ENCODE data around the gene HSPA4L. TPM values are rescaled to one million over a fixed set of nuclear protein-coding genes. Genes with fewer than 3 reads are reported as not detected.
A peak's percentile ranks its signal among the peaks of the same experiment; 100 is the strongest.

The HSPA4L gene
- total RNA-seq, 2 experiments from 2014 or later, result 2.6 to 2.8 TPM

DNA sequence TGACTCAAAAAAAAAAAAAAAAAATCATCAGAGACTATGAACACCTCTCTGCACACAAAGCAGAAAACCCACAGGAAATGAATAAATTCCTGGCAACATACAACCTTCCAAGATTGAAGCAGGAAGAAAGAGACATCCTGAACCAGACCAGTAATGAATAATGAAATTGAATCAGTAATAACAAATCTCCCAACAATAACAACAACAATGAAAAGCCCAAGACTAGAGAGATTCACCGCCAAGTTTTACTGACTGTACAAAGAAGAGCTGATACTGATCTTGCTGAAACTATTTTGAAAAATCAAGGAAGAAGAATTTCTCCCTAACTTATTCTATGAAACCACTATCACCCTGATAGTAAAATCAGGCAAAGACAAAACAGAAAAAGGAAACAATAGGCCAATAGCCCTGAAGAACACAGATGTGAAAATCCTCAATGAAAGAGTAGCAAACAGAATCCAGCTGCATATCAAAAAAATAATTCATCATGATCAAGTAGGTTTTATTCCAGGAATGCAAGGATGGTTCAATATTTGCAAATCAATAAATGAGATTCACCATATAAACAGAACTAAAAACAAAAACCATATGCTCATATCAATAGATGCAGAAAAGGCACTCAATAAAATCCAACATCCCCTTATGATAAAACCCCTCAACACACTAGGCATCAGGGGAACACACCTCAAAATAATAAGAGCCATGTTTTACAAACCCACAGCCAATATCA is 67.5 kb downstream of the HSPA4L start:
- peaks cover 51% of the 10 kb centered on the region for H3K9me3 Mint-ChIP-seq
- intact Hi-C loops (cut with micrococcal nuclease), result no loop called here
- no peak overlapping the region for H3K4me3 Mint-ChIP-seq
- no peaks in the 10 kb centered on the region for H3K27me3 Mint-ChIP-seq (ENCODE audit: low read depth)
- CTCF ChIA-PET, result no interaction called here
- H3K36me3 Mint-ChIP-seq (ENCODE audit: low read depth), result peaks cover 61% of the 10 kb centered on the region
- no peak overlapping the region for H3K27ac Mint-ChIP-seq
- DNase-seq, result no peak
- H3K4me1 Mint-ChIP-seq (ENCODE audit: low read depth), result no peaks in the 10 kb centered on the region

GRCh38 chr4:127852661-127853060 is 70.5 kb downstream of the HSPA4L start:
- Mint-ChIP-seq H3K36me3 (ENCODE audit: low read depth) (peaks cover 54% of the 10 kb centered on the region), H3K4me3 (no peak overlapping the region)

DNA sequence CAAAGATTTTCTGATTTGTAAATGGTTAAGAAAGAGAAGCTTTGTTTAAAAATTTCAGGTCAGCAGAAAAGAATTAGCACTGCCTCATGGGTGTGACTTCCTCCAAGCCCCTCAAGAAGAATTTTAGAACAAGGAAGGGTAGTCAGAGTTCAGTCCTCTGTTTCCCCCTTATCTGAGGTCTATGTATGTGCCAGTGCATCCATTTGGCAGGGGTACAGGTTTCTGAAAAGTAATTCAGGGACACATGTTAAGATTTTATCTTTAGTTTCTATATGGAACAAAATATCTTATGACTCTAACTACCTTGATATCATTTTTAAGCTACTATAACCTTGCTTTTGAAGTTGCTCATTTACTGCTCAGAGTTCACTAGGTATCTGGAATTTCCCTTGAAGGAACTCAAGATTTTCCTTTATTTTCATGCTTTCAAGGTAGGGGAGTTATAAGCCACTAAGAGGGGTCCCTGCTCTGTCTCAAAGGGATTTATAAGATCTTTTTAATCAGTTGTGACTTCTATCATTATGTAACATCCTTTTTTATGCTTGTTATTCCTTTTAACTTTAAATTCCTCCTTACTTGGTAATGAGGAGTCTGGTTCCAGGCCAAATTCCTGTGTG is 74.2 kb downstream of the HSPA4L start:
- peaks cover 44% of the 10 kb centered on the region for H3K36me3 Mint-ChIP-seq (ENCODE audit: low read depth)
- no peaks in the 10 kb centered on the region for H3K4me1 Mint-ChIP-seq (ENCODE audit: low read depth)
- H3K27me3 Mint-ChIP-seq (ENCODE audit: low read depth), result no peaks in the 10 kb centered on the region
- CTCF ChIA-PET, result no interaction called here
- no peak overlapping the region for H3K27ac Mint-ChIP-seq
- H3K9me3 Mint-ChIP-seq, result peaks cover 36% of the 10 kb centered on the region
- no peak overlapping the region for H3K4me3 Mint-ChIP-seq
- no peak for DNase-seq
- intact Hi-C loops (cut with micrococcal nuclease), result no loop called here

More at GRCh38 chr4:127852661-127853060, 70.5 kb downstream of the HSPA4L start:
- CTCF ChIA-PET, result no interaction called here
- no peak overlapping the region for H3K27ac Mint-ChIP-seq
- H3K4me1 Mint-ChIP-seq (ENCODE audit: low read depth), result no peaks in the 10 kb centered on the region
- intact Hi-C loops (cut with micrococcal nuclease), result no loop called here
- DNase-seq, result no peak
- H3K27me3 Mint-ChIP-seq (ENCODE audit: low read depth), result no peaks in the 10 kb centered on the region
- H3K9me3 Mint-ChIP-seq, result peaks cover 49% of the 10 kb centered on the region

- H3K9me3 Mint-ChIP-seq, result peaks cover 30% of the 10 kb centered on the region
- no peak overlapping the region for H3K4me3 Mint-ChIP-seq
- DNase-seq, result no peak
- H3K27me3 Mint-ChIP-seq (ENCODE audit: low read depth), result no peaks in the 10 kb centered on the region
- CTCF ChIA-PET, result no interaction called here
- no peaks in the 10 kb centered on the region for H3K4me1 Mint-ChIP-seq (ENCODE audit: low read depth)
- peaks cover 38% of the 10 kb centered on the region for H3K36me3 Mint-ChIP-seq (ENCODE audit: low read depth)
- intact Hi-C loops (cut with micrococcal nuclease), result no loop called here
- no peak overlapping the region for H3K27ac Mint-ChIP-seq
Measured at GRCh38 chr4:127856813-127857447, 74.8 kb downstream of the HSPA4L start.

DNA sequence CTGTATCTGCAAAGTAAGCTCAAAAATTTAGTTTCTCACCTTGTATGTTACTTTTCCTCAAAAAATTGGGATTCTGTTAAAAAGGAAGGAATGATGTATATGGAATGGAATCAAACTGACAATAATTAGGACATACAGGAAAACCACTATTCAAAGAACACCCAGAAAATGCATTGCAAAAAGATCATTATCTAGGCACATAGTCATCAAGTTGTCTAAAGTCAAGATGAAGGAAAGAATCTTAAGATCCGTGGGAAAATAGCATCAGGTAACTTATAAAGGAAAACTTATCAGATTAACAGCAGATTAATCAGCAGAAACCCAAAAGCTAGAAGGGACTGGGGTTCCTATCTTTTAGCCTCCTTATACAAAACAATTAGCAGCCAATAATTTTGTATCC is 75.5 kb downstream of the HSPA4L start:
- intact Hi-C loops (cut with micrococcal nuclease), result no loop called here
- no peak overlapping the region for H3K4me3 Mint-ChIP-seq
- DNase-seq, result no peak
- CTCF ChIA-PET, result no interaction called here
- H3K27me3 Mint-ChIP-seq (ENCODE audit: low read depth), result no peaks in the 10 kb centered on the region
- H3K9me3 Mint-ChIP-seq, result peaks cover 30% of the 10 kb centered on the region
- H3K27ac Mint-ChIP-seq, result no peak overlapping the region
- peaks cover 35% of the 10 kb centered on the region for H3K36me3 Mint-ChIP-seq (ENCODE audit: low read depth)
- no peaks in the 10 kb centered on the region for H3K4me1 Mint-ChIP-seq (ENCODE audit: low read depth)

DNA sequence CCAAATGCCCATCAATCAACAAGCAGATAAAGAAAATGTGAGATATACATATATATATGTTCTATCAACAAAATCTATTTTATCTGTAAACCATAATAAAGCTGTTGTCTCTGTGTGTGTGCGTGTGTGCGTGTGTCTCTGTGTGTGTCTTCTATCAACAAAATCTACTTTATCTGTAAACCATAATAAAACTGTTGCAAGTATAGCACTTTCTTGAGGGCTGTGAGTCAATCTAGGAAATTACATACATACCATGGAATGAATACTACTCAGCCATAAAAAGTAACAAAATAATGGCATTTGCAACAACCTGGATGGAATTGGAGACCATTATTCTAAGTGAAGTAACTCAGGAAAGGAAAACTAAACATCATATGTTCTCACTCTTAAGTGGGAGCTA is 86.1 kb downstream of the HSPA4L start:
- Mint-ChIP-seq H3K4me3 (no peak overlapping the region), H3K27ac (no peak overlapping the region), H3K4me1 (ENCODE audit: low read depth) (no peaks in the 10 kb centered on the region), H3K9me3 (peaks cover 1% of the 10 kb centered on the region), H3K36me3 (ENCODE audit: low read depth) (peaks cover 2% of the 10 kb centered on the region), H3K27me3 (ENCODE audit: low read depth) (no peaks in the 10 kb centered on the region)
- intact Hi-C loops (cut with micrococcal nuclease), result no loop called here
- no peak for DNase-seq
- CTCF ChIA-PET, result no interaction called here

- Mint-ChIP-seq H3K27me3 (ENCODE audit: low read depth) (no peaks in the 10 kb centered on the region), H3K36me3 (ENCODE audit: low read depth) (peaks cover 8% of the 10 kb centered on the region), H3K4me1 (ENCODE audit: low read depth) (no peaks in the 10 kb centered on the region), H3K9me3 (no peaks in the 10 kb centered on the region), H3K27ac (no peak overlapping the region), H3K4me3 (no peak overlapping the region)
- no peak for DNase-seq
- intact Hi-C loops (cut with micrococcal nuclease), result no loop called here
- CTCF ChIA-PET, result no interaction called here
Measured at GRCh38 chr4:127870281-127870680, 88.2 kb downstream of the HSPA4L start.

GRCh38 chr4:127870688-127871087 is 88.6 kb downstream of the HSPA4L start:
- H3K9me3 Mint-ChIP-seq, result no peaks in the 10 kb centered on the region
- no peak for DNase-seq
- peaks cover 8% of the 10 kb centered on the region for H3K36me3 Mint-ChIP-seq (ENCODE audit: low read depth)
- intact Hi-C loops (cut with micrococcal nuclease), result no loop called here
- no peaks in the 10 kb centered on the region for H3K27me3 Mint-ChIP-seq (ENCODE audit: low read depth)
- H3K27ac Mint-ChIP-seq, result no peak overlapping the region
- no peak overlapping the region for H3K4me3 Mint-ChIP-seq
- CTCF ChIA-PET, result no interaction called here
- no peaks in the 10 kb centered on the region for H3K4me1 Mint-ChIP-seq (ENCODE audit: low read depth)

DNA sequence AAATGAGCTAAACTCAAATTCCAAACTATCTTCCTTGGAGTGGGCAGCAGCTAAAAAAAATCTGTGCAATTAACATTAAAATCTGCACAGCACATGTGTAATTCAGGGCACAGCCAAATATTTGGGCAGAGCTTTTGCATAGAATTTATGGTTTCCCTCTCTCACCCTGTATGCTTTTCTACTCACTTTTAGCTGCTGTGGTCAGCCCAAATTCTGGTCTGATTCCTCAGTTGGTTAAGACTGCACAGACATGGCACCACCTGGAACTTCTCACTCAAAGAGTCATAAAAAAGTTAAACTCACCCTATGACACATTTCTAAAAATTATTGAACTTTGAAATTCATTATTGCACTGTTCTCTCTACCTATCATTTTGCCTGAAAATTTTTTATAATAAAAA is 93.7 kb downstream of the HSPA4L start:
- no peak overlapping the region for H3K27ac Mint-ChIP-seq
- no peak overlapping the region for H3K4me3 Mint-ChIP-seq
- peaks cover 12% of the 10 kb centered on the region for H3K36me3 Mint-ChIP-seq (ENCODE audit: low read depth)
- H3K9me3 Mint-ChIP-seq, result no peaks in the 10 kb centered on the region
- peaks cover 2% of the 10 kb centered on the region for H3K27me3 Mint-ChIP-seq (ENCODE audit: low read depth)
- DNase-seq, result no peak
- peaks cover 10% of the 10 kb centered on the region for H3K4me1 Mint-ChIP-seq (ENCODE audit: low read depth)
- intact Hi-C loops (cut with micrococcal nuclease), result no loop called here
- CTCF ChIA-PET, result interaction anchor here (0.7 kb wide), 1 partner anchor 895 kb away, joined by 3 read pairs; no protein-coding TSS in a partner anchor

DNA sequence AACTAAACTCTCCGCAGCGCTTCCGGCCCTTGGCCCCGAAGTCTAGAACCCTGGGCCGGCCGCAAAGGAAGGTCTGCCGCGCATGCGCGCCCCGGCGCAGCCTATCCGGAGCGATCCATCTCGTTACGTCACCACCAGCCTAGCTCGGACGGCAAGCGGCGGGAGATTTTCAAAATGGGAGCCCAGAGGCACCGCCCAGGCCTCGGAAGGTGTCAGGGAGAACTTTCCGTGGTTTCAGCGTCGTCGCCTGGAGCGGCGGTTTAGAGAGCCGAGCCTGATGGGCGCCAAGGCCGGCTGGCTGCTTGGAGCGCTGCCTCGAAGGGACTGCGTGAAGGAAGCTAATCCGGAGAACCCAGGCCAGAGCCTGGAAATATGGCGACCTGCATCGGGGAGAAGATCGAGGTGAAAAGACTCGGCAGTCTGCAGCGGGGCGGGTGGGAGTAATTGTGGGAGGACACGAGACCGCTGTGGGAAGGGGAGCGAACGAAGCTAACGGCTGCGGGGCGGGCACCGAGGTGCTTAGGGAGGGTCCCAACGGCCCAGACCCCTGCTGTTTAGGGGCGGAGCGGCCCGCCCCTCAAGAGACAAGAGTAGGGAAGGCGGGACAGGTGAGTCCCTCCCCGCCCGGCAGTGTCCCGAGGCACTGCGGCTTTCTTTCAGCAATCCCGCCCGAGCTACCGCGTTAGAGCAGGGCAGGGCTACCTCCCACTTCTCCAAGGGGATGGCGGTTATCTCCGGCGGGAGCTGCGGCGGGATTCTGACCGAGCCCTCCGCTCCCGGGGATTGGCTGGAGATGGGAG is 98.8 kb downstream of the HSPA4L start, which contains the start of gene PLK4:
PLK4 (plus strand) TSS at position 131 of the 800 bp plus-strand sequence; CDS start at position 373, 242 bp downstream.
- peaks cover 3% of the 10 kb centered on the region for H3K27me3 Mint-ChIP-seq (ENCODE audit: low read depth)
- no peaks in the 10 kb centered on the region for H3K9me3 Mint-ChIP-seq
- CTCF ChIA-PET, result interaction anchor here (1.1 kb wide), 1 partner anchor 85 kb away, joined by 4 read pairs; the partner anchor contains the start of gene ABHD18
- H3K4me3 Mint-ChIP-seq, result peak within 1 kb of the TSS; percentile 98
- peaks cover 18% of the 10 kb centered on the region for H3K4me1 Mint-ChIP-seq (ENCODE audit: low read depth)
- DNase-seq, result peak; percentile 97
- intact Hi-C loops (cut with micrococcal nuclease), result loop anchor here (1.0 to 5.0 kb wide), 8 partner anchors 84 to 1212 kb away; partner anchors contain the start of genes ABHD18, HSPA4L, LARP1B and MFSD8
- peak within 1 kb of the TSS; percentile 98 for H3K27ac Mint-ChIP-seq
- peaks cover 30% of the 10 kb centered on the region for H3K36me3 Mint-ChIP-seq (ENCODE audit: low read depth)

- Mint-ChIP-seq H3K4me3 (peak overlapping the region; percentile 98), H3K9me3 (no peaks in the 10 kb centered on the region), H3K4me1 (ENCODE audit: low read depth) (peaks cover 18% of the 10 kb centered on the region), H3K27ac (peak overlapping the region; percentile 98), H3K27me3 (ENCODE audit: low read depth) (peaks cover 3% of the 10 kb centered on the region), H3K36me3 (ENCODE audit: low read depth) (peaks cover 35% of the 10 kb centered on the region)
- intact Hi-C loops (cut with micrococcal nuclease), result loop anchor here (1.0 to 5.0 kb wide), 4 partner anchors 115 to 971 kb away; no protein-coding TSS in a partner anchor
- DNase-seq, result no peak
- CTCF ChIA-PET, result interaction anchor here (1.1 kb wide), 1 partner anchor 84 kb away, joined by 4 read pairs; the partner anchor contains the start of gene ABHD18
Measured at GRCh38 chr4:127881563-127881864, 99.4 kb downstream of the HSPA4L start.

GRCh38 chr4:127888559-127888958 is 106.4 kb downstream of the HSPA4L start:
- intact Hi-C loops (cut with micrococcal nuclease), result no loop called here
- Mint-ChIP-seq H3K27ac (no peak overlapping the region), H3K4me1 (ENCODE audit: low read depth) (no peaks in the 10 kb centered on the region), H3K27me3 (ENCODE audit: low read depth) (no peaks in the 10 kb centered on the region), H3K9me3 (no peaks in the 10 kb centered on the region), H3K36me3 (ENCODE audit: low read depth) (peaks cover 53% of the 10 kb centered on the region), H3K4me3 (no peak overlapping the region)
- CTCF ChIA-PET, result interaction anchor here (0.5 to 0.9 kb wide), 2 partner anchors 162 to 227 kb away, joined by 3 read pairs; no protein-coding TSS in a partner anchor
- no peak for DNase-seq

All from activated naive CD4-positive, alpha-beta T cell treated with anti-CD3 and anti-CD28 coated beads for 36 hours (primary cell).